Smooth muscle cell (in vitro differentiated cells): ENCODE measurements around the gene SLC26A4. TPM values are rescaled to one million over a fixed set of nuclear protein-coding genes. Genes with fewer than 3 reads are reported as not detected.

Source experiments
- DNase-seq: peaks from one replicate; lab custom pipeline; 2025; ENCODE audit not compliant: unreplicated experiment; lab: John Stamatoyannopoulos, UW
- H2AFZ ChIP-seq: fragments of 200-600 bp; sonication (generic); 2 replicates; pipeline ENCODE4 v1.6.0; 2016; ENCODE audit warnings: antibody characterized with exemption, low read depth, mild to moderate bottlenecking
- H3F3A ChIP-seq: fragments of 200-600 bp; sonication (generic); 2 replicates; pipeline ENCODE4 v1.6.0; 2017; ENCODE audit warnings: antibody characterized with exemption, low read depth
- H3K27ac ChIP-seq: fragments of 200-600 bp; sonication (generic); 2 replicates; pipeline ENCODE4 v1.5.1; 2016; ENCODE audit warnings: low read depth, mild to moderate bottlenecking
- H3K27me3 ChIP-seq: fragments of 200-600 bp; sonication (generic); 2 replicates; pipeline ENCODE4 v1.6.1; 2016; ENCODE audit warnings: low read depth, mild to moderate bottlenecking
- H3K36me3 ChIP-seq: fragments of 200-600 bp; sonication (generic); 2 replicates; pipeline ENCODE4 v1.5.1; 2016; ENCODE audit warnings: low read depth
- H3K4me1 ChIP-seq: fragments of 200-600 bp; sonication (generic); 2 replicates; pipeline ENCODE4 v1.5.1; 2016; ENCODE audit warnings: low read depth
- H3K4me2 ChIP-seq: fragments of 200-600 bp; sonication (generic); 2 replicates; pipeline ENCODE4 v1.6.0; 2016; ENCODE audit warnings: mild to moderate bottlenecking
- H3K4me3 ChIP-seq: fragments of 200-600 bp; sonication (generic); 2 replicates; pipeline ENCODE4 v1.5.1; 2016; ENCODE audit warnings: mild to moderate bottlenecking
- H3K79me2 ChIP-seq: fragments of 200-600 bp; sonication (generic); 2 replicates; pipeline ENCODE4 v1.6.0; 2016; ENCODE audit warnings: low read depth, mild to moderate bottlenecking
- H3K9ac ChIP-seq: fragments of 200-600 bp; sonication (generic); 2 replicates; pipeline ENCODE4 v1.6.0; 2016; ENCODE audit warnings: low read depth
- H3K9me3 ChIP-seq: fragments of 200-600 bp; sonication (generic); replicated peaks from 2 replicates; pipeline ENCODE4 v1.5.1; 2016; ENCODE audit warnings: low read depth
- H4K20me1 ChIP-seq: fragments of 200-600 bp; sonication (generic); 2 replicates; pipeline ENCODE4 v1.6.0; 2016; ENCODE audit warnings: low read depth
- CTCF ChIP-seq: fragments of 200-600 bp; sonication (generic); IDR thresholded peaks from 2 replicates; pipeline ENCODE4 v1.5.1; 2017; ENCODE audit warnings: borderline replicate concordance, mild to moderate bottlenecking, antibody characterized with exemption; ENCODE audit not compliant: insufficient read depth, poor library complexity, severe bottlenecking
- WGBS: methylation state at CpG from one replicate; pipeline ENCODE4 v1.1.7; 2016; ENCODE audit warnings: low lambda C conversion rate; 5-methylcytosine and 5-hydroxymethylcytosine counted together
- polyA plus RNA-seq: library from polyadenylated mRNA; unstranded; fragments of >200 nt; fragmentation: Nextera tagmentation; extraction: Ambion mirVana; gene quantifications from 2 replicates; pipeline ENCODE4 v1.2.1, GENCODE V29; 2016
- total RNA-seq: library from RNA; depleted of rRNA; stranded (reverse); fragments of >200 nt; gene quantifications from 2 replicates; pipeline ENCODE4 v1.2.3, GENCODE V29; 2014

The SLC26A4 gene
- total and polyA plus RNA-seq, 2 experiments from 2014 or later, result 0.06 to 1.7 TPM

GRCh38 chr7:107615910-107616680 lies 44.5 kb upstream of the SLC26A4 start:
- TF ChIP-seq CTCF, result no peak
- peak overlapping the region; percentile 67 for H3K27ac ChIP-seq
- WGBS, result 94% methylated on average over 4 of the region's 4 CpGs
- H3K9me3 ChIP-seq, result no peaks in the 10 kb centered on the region
- DNase-seq, result no peak
- no peak overlapping the region for H3K4me3 ChIP-seq
- H3K4me2 ChIP-seq, result no peak overlapping the region
- H4K20me1 ChIP-seq, result no peaks in the 10 kb centered on the region
- no peak overlapping the region for H3K9ac ChIP-seq
- no peaks in the 10 kb centered on the region for H3F3A ChIP-seq
- H3K79me2 ChIP-seq, result no peaks in the 10 kb centered on the region
- no peaks in the 10 kb centered on the region for H3K27me3 ChIP-seq
- H3K36me3 ChIP-seq, result peaks cover 6% of the 10 kb centered on the region
- H2AFZ ChIP-seq, result no peak overlapping the region
- no peaks in the 10 kb centered on the region for H3K4me1 ChIP-seq

- no peaks in the 10 kb centered on the region for H3K36me3 ChIP-seq
- H3K27ac ChIP-seq, result no peak overlapping the region
- H3K9ac ChIP-seq, result no peak overlapping the region
- no peaks in the 10 kb centered on the region for H3K9me3 ChIP-seq
- H3K27me3 ChIP-seq, result no peaks in the 10 kb centered on the region
- no peaks in the 10 kb centered on the region for H4K20me1 ChIP-seq
- no peaks in the 10 kb centered on the region for H3K79me2 ChIP-seq
- no peaks in the 10 kb centered on the region for H3F3A ChIP-seq
- H3K4me2 ChIP-seq, result no peak overlapping the region
- no peak overlapping the region for H3K4me3 ChIP-seq
- H2AFZ ChIP-seq, result no peak overlapping the region
- WGBS, result 85% methylated on average over 1 of the region's 1 CpG
- no peaks in the 10 kb centered on the region for H3K4me1 ChIP-seq
- no peak for DNase-seq
- TF ChIP-seq CTCF, result no peak
Measured at GRCh38 chr7:107622429-107622828, 38.2 kb upstream of the SLC26A4 start.

GRCh38 chr7:107622894-107623293 lies 37.7 kb upstream of the SLC26A4 start:
- Histone ChIP-seq H3K27ac (no peak overlapping the region), H3K4me3 (no peak overlapping the region), H2AFZ (no peak overlapping the region), H3K4me2 (no peak overlapping the region), H3K79me2 (no peaks in the 10 kb centered on the region), H4K20me1 (no peaks in the 10 kb centered on the region), H3F3A (no peaks in the 10 kb centered on the region), H3K27me3 (no peaks in the 10 kb centered on the region), H3K9ac (no peak overlapping the region), H3K9me3 (no peaks in the 10 kb centered on the region), H3K4me1 (no peaks in the 10 kb centered on the region), H3K36me3 (no peaks in the 10 kb centered on the region)
- 97% methylated on average over 2 of the region's 2 CpGs for WGBS
- no peak for TF ChIP-seq CTCF
- DNase-seq, result no peak

- H4K20me1 ChIP-seq, result no peaks in the 10 kb centered on the region
- H3K27me3 ChIP-seq, result no peaks in the 10 kb centered on the region
- H3K36me3 ChIP-seq, result no peaks in the 10 kb centered on the region
- H3K4me2 ChIP-seq, result no peak overlapping the region
- 93% methylated on average over 4 of the region's 4 CpGs for WGBS
- H2AFZ ChIP-seq, result no peak overlapping the region
- H3K4me1 ChIP-seq, result no peaks in the 10 kb centered on the region
- no peaks in the 10 kb centered on the region for H3F3A ChIP-seq
- no peaks in the 10 kb centered on the region for H3K9me3 ChIP-seq
- no peaks in the 10 kb centered on the region for H3K79me2 ChIP-seq
- TF ChIP-seq CTCF, result no peak
- no peak overlapping the region for H3K9ac ChIP-seq
- H3K4me3 ChIP-seq, result no peak overlapping the region
- no peak overlapping the region for H3K27ac ChIP-seq
- DNase-seq, result no peak
Measured at GRCh38 chr7:107627002-107627401, 33.6 kb upstream of the SLC26A4 start.
